CD4-positive, alpha-beta memory T cell (primary cell): ENCODE results near the gene PCDHGA2. TPM values are rescaled to one million over a fixed set of nuclear protein-coding genes. Genes with fewer than 3 reads are reported as not detected.

Experiments
- CTCF ChIA-PET: fragments of 350-600 bp; sonication (Branson Sonifier 250); formaldehyde crosslinking; loops from one replicate; lab custom pipeline; 2021; ENCODE audit warnings: inconsistent platforms; ENCODE audit not compliant: partially characterized antibody; lab: Charles Lee
- POLR2A ChIA-PET: fragments of 350-600 bp; sonication (Branson Sonifier 250); formaldehyde crosslinking; loops from one replicate; lab custom pipeline; 2021; ENCODE audit not compliant: partially characterized antibody; lab: Charles Lee
- DNase-seq, 5 donors: peaks; one replicate each; pipeline versions ENCODE4 v3.0.0 to v3.0.0-alpha.2; 2020 to 2022; ENCODE audit warnings: mixed read lengths in 1 of 5
- H3K27ac ChIP-seq: one replicate; pipeline ENCODE4 v1.7.0; 2013; ENCODE audit warnings: low read depth, low read length
- H3K27me3 ChIP-seq: 2 replicates; pipeline ENCODE4 v1.7.0; 2013; ENCODE audit warnings: mild to moderate bottlenecking, low read length, moderate library complexity; ENCODE audit not compliant: insufficient read depth
- H3K36me3 ChIP-seq: 2 replicates; pipeline ENCODE4 v1.7.0; 2013; ENCODE audit warnings: mild to moderate bottlenecking, low read length, moderate library complexity; ENCODE audit not compliant: insufficient read depth
- H3K4me1 ChIP-seq: 2 replicates; pipeline ENCODE4 v1.7.0; 2013; ENCODE audit warnings: mild to moderate bottlenecking, low read length, moderate library complexity; ENCODE audit not compliant: insufficient read depth
- H3K4me3 ChIP-seq, 2 donors: one replicate each; pipeline ENCODE4 v1.7.0; 2013; ENCODE audit warnings: low read length in 2 of 2, mild to moderate bottlenecking in 1 of 2
- H3K9me3 ChIP-seq, 2 donors: one replicate each; pipeline ENCODE4 v1.7.0; 2013; ENCODE audit warnings: low read length in 2 of 2, control low read depth in 1 of 2; ENCODE audit not compliant: control insufficient read depth in 1 of 2
- H3K27ac Mint-ChIP-seq, 7 donors: one replicate each; pipeline ENCODE4 v1.8.0; 2020 to 2021; ENCODE audit warnings: mixed read lengths in 7 of 7, mild to moderate bottlenecking in 6 of 7, inconsistent platforms in 3 of 7, moderate library complexity in 3 of 7
- H3K27me3 Mint-ChIP-seq, 2 donors: one replicate each; pipeline ENCODE4 v1.8.0; 2020 to 2021; ENCODE audit warnings: mixed read lengths in 2 of 2
- H3K36me3 Mint-ChIP-seq, 2 donors: one replicate each; pipeline ENCODE4 v1.8.0; 2020 to 2021; ENCODE audit warnings: mixed read lengths in 2 of 2, inconsistent platforms in 1 of 2, mild to moderate bottlenecking in 1 of 2
- H3K4me1 Mint-ChIP-seq, 4 donors: one replicate each; pipeline ENCODE4 v1.8.0; 2020 to 2021; ENCODE audit warnings: mixed read lengths in 4 of 4, mild to moderate bottlenecking in 1 of 4
- H3K4me3 Mint-ChIP-seq, 8 donors: one replicate each; pipeline ENCODE4 v1.8.0; 2020 to 2021; ENCODE audit warnings: mixed read lengths in 8 of 8, mild to moderate bottlenecking in 7 of 8, moderate library complexity in 6 of 8, inconsistent platforms in 3 of 8
- H3K9me3 Mint-ChIP-seq, 8 donors: one replicate each; pipeline ENCODE4 v1.8.0; 2020 to 2021; ENCODE audit warnings: mixed read lengths in 8 of 8, mild to moderate bottlenecking in 5 of 8, inconsistent platforms in 3 of 8, moderate library complexity in 1 of 8
- intact Hi-C: fragments of 100-400 bp; cut with micrococcal nuclease; formaldehyde crosslinking; loops from one replicate; pipeline ENCODE4 v1.15.1; 2023
- polyA plus RNA-seq, 2 donors: library from polyadenylated mRNA; unstranded; fragments of 300-500 nt; fragmentation: Illumina TruSeq; gene quantifications; one replicate each; pipeline ENCODE4 v1.2.3, GENCODE V29; 2021
- total RNA-seq, 2 experiments: library from RNA; stranded (reverse); gene quantifications; one replicate each; pipeline ENCODE4 v1.2.3, GENCODE V29; 2021

Gene PCDHGA2
- total and polyA plus RNA-seq, 4 experiments from 2014 or later, result 0.19 to 0.23 TPM; not detected in 2

GRCh38 chr5:141389153-141390042, 50.8 kb downstream of the PCDHGA2 start:
- Mint-ChIP-seq H3K36me3 (peaks cover 7 to 14% of the 10 kb centered on the region in 2 donors), H3K4me3 (peak overlapping the region in 1 of 8 donors; percentile 11), H3K4me1 (peaks cover 0 to 4% (median 3%) of the 10 kb centered on the region in 4 donors), H3K27me3 (peaks cover 38 to 53% of the 10 kb centered on the region in 2 donors), H3K9me3 (peaks cover 7 to 84% (median 71%) of the 10 kb centered on the region in 8 donors), H3K27ac (peak overlapping the region in 1 of 7 donors; percentile 38)
- Histone ChIP-seq H3K9me3 (no peaks in the 10 kb centered on the region), H3K27me3 (peaks cover 17% of the 10 kb centered on the region), H3K4me3 (no peak overlapping the region), H3K4me1 (no peaks in the 10 kb centered on the region), H3K27ac (no peak overlapping the region), H3K36me3 (no peaks in the 10 kb centered on the region)
- intact Hi-C loops, result no loop called here
- no peak for DNase-seq
- CTCF ChIA-PET, result interaction anchor here (1.0 to 1.6 kb wide), 2 partner anchors 24 to 31 kb away, joined by 3 to 7 read pairs; partner anchors contain the start of gene PCDHGA10
- POLR2A ChIA-PET, result no interaction called here

- Mint-ChIP-seq H3K9me3 (peaks cover 7 to 72% (median 61%) of the 10 kb centered on the region in 8 donors), H3K27ac (no peak within 1 kb of the TSS), H3K36me3 (peaks cover 7 to 11% of the 10 kb centered on the region in 2 donors), H3K4me3 (peak within 1 kb of the TSS in 2 of 8 donors; percentile 1 to 17), H3K27me3 (peaks cover 43% of the 10 kb centered on the region in 2 donors), H3K4me1 (peaks cover 0 to 4% (median 2%) of the 10 kb centered on the region in 4 donors)
- POLR2A ChIA-PET, result no interaction called here
- Histone ChIP-seq H3K27me3 (peaks cover 18% of the 10 kb centered on the region), H3K36me3 (no peaks in the 10 kb centered on the region), H3K4me3 (no peak within 1 kb of the TSS), H3K9me3 (no peaks in the 10 kb centered on the region), H3K27ac (no peak within 1 kb of the TSS), H3K4me1 (no peaks in the 10 kb centered on the region)
- no peak for DNase-seq
- intact Hi-C loops, result no loop called here
- CTCF ChIA-PET, result interaction anchor here (0.8 to 1.1 kb wide), 2 partner anchors 14 to 121 kb away, joined by 3 to 4 read pairs; no protein-coding TSS in a partner anchor
Observed at GRCh38 chr5:141392429-141393198, 54.1 kb downstream of the PCDHGA2 start, which contains the start of gene PCDHGA8. Gene PCDHGA8, plus strand, starts transcription at chr5:141392633. Its CDS starts 181 bp downstream, at chr5:141392814.

Other genes starting within 250 kb of the PCDHGA2 start
Only the 30 nearest of the 38 such genes appear.
- under 1 TPM; 0.44 TPM for gene PCDHB9, start 151.6 kb upstream of the PCDHGA2 start, total RNA-seq
- under 1 TPM in 1 of 2 donors, not detected in 1; 0.62 TPM for gene PCDHB9, start 151.6 kb upstream of the PCDHGA2 start, polyA plus RNA-seq
- under 1 TPM in 1 of 2 experiments, not detected in 1; 0.15 TPM for gene PCDHB10, start 146.4 kb upstream of the PCDHGA2 start, total RNA-seq
- not detected for gene PCDHB10, start 146.4 kb upstream of the PCDHGA2 start, polyA plus RNA-seq
- gene PCDHB11, start 139.1 kb upstream of the PCDHGA2 start, total RNA-seq, result not detected
- gene PCDHB11, start 139.1 kb upstream of the PCDHGA2 start, polyA plus RNA-seq, result not detected
- gene PCDHB12, start 130.0 kb upstream of the PCDHGA2 start, total RNA-seq, result not detected
- gene PCDHB12, start 130.0 kb upstream of the PCDHGA2 start, polyA plus RNA-seq, result not detected
- gene PCDHB13, start 124.8 kb upstream of the PCDHGA2 start, total RNA-seq, result under 1 TPM; 0.09 to 0.11 TPM
- gene PCDHB13, start 124.8 kb upstream of the PCDHGA2 start, polyA plus RNA-seq, result not detected
- under 1 TPM; 0.14 to 0.15 TPM for gene PCDHB14, start 115.4 kb upstream of the PCDHGA2 start, total RNA-seq
- not detected for gene PCDHB14, start 115.4 kb upstream of the PCDHGA2 start, polyA plus RNA-seq
- under 1 TPM; 0.17 to 0.53 TPM for gene PCDHB15, start 93.4 kb upstream of the PCDHGA2 start, total RNA-seq
- gene PCDHB15, start 93.4 kb upstream of the PCDHGA2 start, polyA plus RNA-seq, result not detected
- under 1 TPM; 0.38 to 0.91 TPM for gene SLC25A2, start 34.7 kb upstream of the PCDHGA2 start, total RNA-seq
- gene SLC25A2, start 34.7 kb upstream of the PCDHGA2 start, polyA plus RNA-seq, result not detected
- gene TAF7, start 18.0 kb upstream of the PCDHGA2 start, total RNA-seq, result 100 to 1,000 TPM; 109 to 119 TPM
- gene TAF7, start 18.0 kb upstream of the PCDHGA2 start, polyA plus RNA-seq, result 100 to 1,000 TPM; 165 to 216 TPM
- gene PCDHGA1, start 8.2 kb upstream of the PCDHGA2 start, total RNA-seq, result under 1 TPM; 0.58 to 0.78 TPM
- not detected for gene PCDHGA1, start 8.2 kb upstream of the PCDHGA2 start, polyA plus RNA-seq
- gene PCDHGA3, start 5.1 kb downstream of the PCDHGA2 start, total RNA-seq, result under 1 TPM; 0.17 to 0.26 TPM
- gene PCDHGA3, start 5.1 kb downstream of the PCDHGA2 start, polyA plus RNA-seq, result under 1 TPM in 1 of 2 donors, not detected in 1; 0.23 TPM
- under 1 TPM; 0.17 to 0.26 TPM for gene PCDHGB1, start 11.3 kb downstream of the PCDHGA2 start, total RNA-seq
- not detected for gene PCDHGB1, start 11.3 kb downstream of the PCDHGA2 start, polyA plus RNA-seq
- under 1 TPM in 1 of 2 experiments, not detected in 1; 0.47 TPM for gene PCDHGA4, start 16.3 kb downstream of the PCDHGA2 start, total RNA-seq
- gene PCDHGA4, start 16.3 kb downstream of the PCDHGA2 start, polyA plus RNA-seq, result not detected
- under 1 TPM; 0.55 to 0.64 TPM for gene PCDHGB2, start 21.2 kb downstream of the PCDHGA2 start, total RNA-seq
- not detected for gene PCDHGB2, start 21.2 kb downstream of the PCDHGA2 start, polyA plus RNA-seq
- under 1 TPM; 0.28 to 0.44 TPM for gene PCDHGA5, start 25.4 kb downstream of the PCDHGA2 start, total RNA-seq
- not detected for gene PCDHGA5, start 25.4 kb downstream of the PCDHGA2 start, polyA plus RNA-seq
- under 1 TPM; 0.50 to 0.76 TPM for gene PCDHGB3, start 31.5 kb downstream of the PCDHGA2 start, total RNA-seq
- gene PCDHGB3, start 31.5 kb downstream of the PCDHGA2 start, polyA plus RNA-seq, result not detected
- under 1 TPM; 0.50 to 0.76 TPM for gene PCDHGA6, start 35.1 kb downstream of the PCDHGA2 start, total RNA-seq
- under 1 TPM in 1 of 2 donors, not detected in 1; 0.03 TPM for gene PCDHGA6, start 35.1 kb downstream of the PCDHGA2 start, polyA plus RNA-seq
- gene PCDHGA7, start 44.0 kb downstream of the PCDHGA2 start, total RNA-seq, result under 1 TPM; 0.26 to 0.44 TPM
- not detected for gene PCDHGA7, start 44.0 kb downstream of the PCDHGA2 start, polyA plus RNA-seq
- under 1 TPM; 0.19 to 0.23 TPM for gene PCDHGB4, start 48.9 kb downstream of the PCDHGA2 start, total RNA-seq
- gene PCDHGB4, start 48.9 kb downstream of the PCDHGA2 start, polyA plus RNA-seq, result under 1 TPM in 1 of 2 donors, not detected in 1; 0.13 TPM
- under 1 TPM in 1 of 2 experiments, not detected in 1; 0.17 TPM for gene PCDHGA8, start 53.9 kb downstream of the PCDHGA2 start, total RNA-seq
- gene PCDHGA8, start 53.9 kb downstream of the PCDHGA2 start, polyA plus RNA-seq, result not detected
- gene PCDHGB5, start 59.2 kb downstream of the PCDHGA2 start, total RNA-seq, result under 1 TPM; 0.42 to 0.49 TPM
- gene PCDHGB5, start 59.2 kb downstream of the PCDHGA2 start, polyA plus RNA-seq, result under 1 TPM in 1 of 2 donors, not detected in 1; 0.39 TPM
- gene PCDHGA9, start 64.0 kb downstream of the PCDHGA2 start, total RNA-seq, result under 1 TPM; 0.17 to 0.25 TPM
- under 1 TPM in 1 of 2 donors, not detected in 1; 0.09 TPM for gene PCDHGA9, start 64.0 kb downstream of the PCDHGA2 start, polyA plus RNA-seq
- gene PCDHGB6, start 69.3 kb downstream of the PCDHGA2 start, total RNA-seq, result under 1 TPM; 0.22 to 0.26 TPM
- gene PCDHGB6, start 69.3 kb downstream of the PCDHGA2 start, polyA plus RNA-seq, result under 1 TPM in 1 of 2 donors, not detected in 1; 0.11 TPM
- gene PCDHGA10, start 74.2 kb downstream of the PCDHGA2 start, total RNA-seq, result under 1 TPM; 0.25 to 0.35 TPM
- gene PCDHGA10, start 74.2 kb downstream of the PCDHGA2 start, polyA plus RNA-seq, result not detected
- under 1 TPM; 0.32 to 0.33 TPM for gene PCDHGB7, start 78.9 kb downstream of the PCDHGA2 start, total RNA-seq
- gene PCDHGB7, start 78.9 kb downstream of the PCDHGA2 start, polyA plus RNA-seq, result under 1 TPM in 1 of 2 donors, not detected in 1; 0.03 TPM
- gene PCDHGA11, start 82.3 kb downstream of the PCDHGA2 start, total RNA-seq, result under 1 TPM; 0.20 to 0.36 TPM
- not detected for gene PCDHGA11, start 82.3 kb downstream of the PCDHGA2 start, polyA plus RNA-seq
- gene PCDHGA12, start 91.7 kb downstream of the PCDHGA2 start, total RNA-seq, result under 1 TPM; 0.11 to 0.17 TPM
- gene PCDHGA12, start 91.7 kb downstream of the PCDHGA2 start, polyA plus RNA-seq, result not detected
- under 1 TPM in 1 of 2 experiments, not detected in 1; 0.17 TPM for gene PCDHGC3, start 137.2 kb downstream of the PCDHGA2 start, total RNA-seq
- gene PCDHGC3, start 137.2 kb downstream of the PCDHGA2 start, polyA plus RNA-seq, result under 1 TPM in 1 of 2 donors, not detected in 1; 0.14 TPM
- gene PCDHGC4, start 146.3 kb downstream of the PCDHGA2 start, total RNA-seq, result not detected
- gene PCDHGC4, start 146.3 kb downstream of the PCDHGA2 start, polyA plus RNA-seq, result under 1 TPM in 1 of 2 donors, not detected in 1; 0.11 TPM
- not detected for gene PCDHGC5, start 150.3 kb downstream of the PCDHGA2 start, total RNA-seq
- gene PCDHGC5, start 150.3 kb downstream of the PCDHGA2 start, polyA plus RNA-seq, result not detected